NB4 (cell line): Measurements from ENCODE around the gene LCORL.

Source experiments
- DNase-seq: peaks from one replicate; pipeline ENCODE4 v3.0.0; 2010; ENCODE audit warnings: low read depth
- H3K4me3 ChIP-seq: one replicate; pipeline ENCODE4 v1.5.1; 2011; ENCODE audit warnings: mild to moderate bottlenecking, low read depth, low read length, moderate library complexity
- CTCF ChIP-seq: IDR thresholded peaks from one replicate; pipeline ENCODE4 v1.5.1; 2012; ENCODE audit warnings: low read depth, low read length
- MAX ChIP-seq: IDR thresholded peaks from 2 replicates; pipeline ENCODE4 v1.6.1; 2011; ENCODE audit warnings: low read depth, low read length
- MYC ChIP-seq: IDR thresholded peaks from 2 replicates; pipeline ENCODE4 v1.6.1; 2011; ENCODE audit warnings: low read depth, low read length
- POLR2A ChIP-seq: IDR thresholded peaks from 2 replicates; pipeline ENCODE4 v1.6.1; 2011; ENCODE audit warnings: mild to moderate bottlenecking; ENCODE audit not compliant: insufficient read length; ENCODE audit errors: extremely low read depth

LCORL gene

GRCh38 chr4:17898553-17899055 is 123.0 kb downstream of the LCORL start:
- DNase-seq: no peak
- TF ChIP-seq POLR2A: no peak
- TF ChIP-seq CTCF: no peak
- H3K4me3 ChIP-seq: no peak overlapping the region

GRCh38 chr4:17895481-17895880 is 126.1 kb downstream of the LCORL start:
- TF ChIP-seq MYC (no peak), CTCF (no peak), MAX (no peak), POLR2A (no peak)
- H3K4me3 ChIP-seq: no peak overlapping the region
- no peak for DNase-seq

DNA sequence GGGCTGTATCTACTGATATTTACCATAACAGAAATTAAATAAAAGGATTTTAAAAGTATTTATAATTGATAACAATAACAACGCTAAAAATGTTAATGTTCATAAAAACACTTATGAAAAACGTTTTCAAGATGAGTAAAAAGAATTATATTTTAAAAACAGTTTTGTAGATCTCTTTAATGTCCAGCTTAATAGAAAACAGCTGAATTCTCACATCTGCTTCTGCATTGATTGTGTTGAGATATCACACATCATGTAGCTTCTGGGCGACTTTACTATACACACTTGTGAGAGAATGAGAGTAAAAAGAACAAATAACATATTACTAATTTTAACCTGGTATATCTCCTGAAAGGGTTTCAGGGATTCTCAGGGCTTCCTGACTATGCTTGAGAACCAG is 127.1 kb downstream of the LCORL start:
- H3K4me3 ChIP-seq: no peak overlapping the region
- TF ChIP-seq MAX: no peak
- TF ChIP-seq MYC: no peak
- TF ChIP-seq POLR2A: no peak
- DNase-seq: no peak

DNA sequence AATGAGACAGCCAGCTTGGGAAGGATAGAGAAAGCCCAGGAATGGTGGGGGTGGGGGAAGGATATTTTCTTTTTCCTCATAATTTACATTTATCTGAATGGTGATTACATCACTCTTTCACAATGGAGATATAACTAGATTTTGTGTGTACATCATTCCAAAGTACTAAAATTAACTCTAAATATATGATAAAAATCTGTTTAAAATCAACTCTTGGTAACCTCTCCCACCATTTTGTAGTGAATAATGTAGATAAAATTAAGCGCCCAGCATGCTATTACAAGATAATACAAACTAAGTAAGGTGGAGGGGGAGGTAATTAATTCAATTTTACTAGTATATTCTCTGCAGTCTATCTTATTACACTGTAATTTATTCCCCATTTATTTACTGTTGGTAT is 131.9 kb downstream of the LCORL start:
- no peak for DNase-seq
- no peak overlapping the region for H3K4me3 ChIP-seq

GRCh38 chr4:17884511-17884910 is 137.0 kb downstream of the LCORL start:
- DNase-seq: no peak
- no peak overlapping the region for H3K4me3 ChIP-seq
- TF ChIP-seq MYC: no peak
- TF ChIP-seq MAX: no peak

More for the DNA sequence above, 131.9 kb downstream of the LCORL start:
- TF ChIP-seq MYC (no peak), POLR2A (no peak)

DNA sequence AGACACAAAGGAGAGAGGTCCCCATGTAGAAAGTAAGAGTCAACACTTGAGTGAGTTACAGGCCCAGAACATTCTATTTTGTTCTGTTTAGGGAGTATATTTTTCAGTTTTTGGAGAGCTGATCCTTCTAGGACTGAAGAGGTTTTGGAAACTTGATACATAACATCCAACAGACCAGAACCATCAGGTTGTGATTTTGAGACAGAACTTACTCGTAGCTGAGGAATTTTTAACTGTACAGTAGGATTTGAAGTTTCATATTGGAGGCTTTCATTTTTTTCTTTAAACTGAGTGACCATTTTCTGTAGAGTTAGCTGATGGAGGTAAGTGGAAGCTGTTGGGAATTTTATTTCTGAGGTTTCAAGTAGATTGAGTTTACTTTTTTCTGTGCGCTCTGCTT is 137.5 kb downstream of the LCORL start:
- H3K4me3 ChIP-seq: no peak overlapping the region
- DNase-seq: no peak
- TF ChIP-seq MYC (no peak), POLR2A (no peak), MAX (no peak), CTCF (no peak)

- DNase-seq: no peak
- TF ChIP-seq MAX: no peak
- TF ChIP-seq CTCF: no peak
- TF ChIP-seq MYC: no peak
- TF ChIP-seq POLR2A: no peak
- H3K4me3 ChIP-seq: no peak overlapping the region
Measured at GRCh38 chr4:17877661-17878060, 143.9 kb downstream of the LCORL start.
